Stomach (tissue), 9 donors: ENCODE measurements around the gene NEK7. TPM values are rescaled to one million over a fixed set of nuclear protein-coding genes. Genes with fewer than 3 reads are reported as not detected.

ENCODE experiments used
- DNase-seq, 2 donors: peaks; one replicate each; pipeline versions ENCODE4 v3.0.0 to v3.0.0-alpha.2; 2013 to 2019
- H3K27ac ChIP-seq, 5 donors: fragments of 200-600 bp in 4 of 5; sonication (generic) in 4 of 5; one replicate each; pipeline ENCODE4 v1.5.1; 2013 to 2019; ENCODE audit warnings: mild to moderate bottlenecking in 1 of 5, moderate library complexity in 1 of 5
- H3K27me3 ChIP-seq, 3 donors: fragments of 200-600 bp; sonication (generic); one replicate each; pipeline ENCODE4 v1.5.1; 2017 to 2019; ENCODE audit warnings: mixed run types in 1 of 3
- H3K36me3 ChIP-seq, 4 donors: fragments of 200-600 bp; sonication (generic); 1 replicate in 3 of 4; 2 replicates in 1 of 4; pipeline ENCODE4 v1.5.1; 2016 to 2019
- H3K4me1 ChIP-seq, 4 donors: fragments of 200-600 bp; sonication (generic); one replicate each; pipeline ENCODE4 v1.5.1; 2016 to 2019
- H3K4me3 ChIP-seq, 4 donors: fragments of 200-600 bp; sonication (generic) in 3 of 4; one replicate each; pipeline ENCODE4 v1.5.1; 2016 to 2019; ENCODE audit warnings: mild to moderate bottlenecking in 1 of 4
- H3K9me3 ChIP-seq, 4 donors: fragments of 200-600 bp; sonication (generic); one replicate each; pipeline ENCODE4 v1.5.1; 2016 to 2019
- CTCF ChIP-seq, 7 experiments: fragments of 450-650 bp in 4 of 7; fragments of 200-600 bp in 3 of 7; sonication (generic) in 3 of 7; IDR thresholded peaks; one replicate each; pipeline ENCODE4 v1.5.1; 2016 to 2019; ENCODE audit warnings: antibody characterized with exemption in 7 of 7, control low read depth in 2 of 7, mild to moderate bottlenecking in 1 of 7
- EP300 ChIP-seq: sonication (generic); formaldehyde crosslinking; IDR thresholded peaks from one replicate; pipeline ENCODE4 v1.6.1; 2017; ENCODE audit warnings: antibody characterized with exemption
- POLR2A ChIP-seq, 4 donors: fragments of 450-650 bp; IDR thresholded peaks; one replicate each; pipeline ENCODE4 v1.6.1; 2016; ENCODE audit warnings: antibody characterized with exemption in 4 of 4, control low read depth in 2 of 4, mild to moderate bottlenecking in 1 of 4, moderate library complexity in 1 of 4
- POLR2AphosphoS5 ChIP-seq, 3 donors: sonication (generic); formaldehyde crosslinking; IDR thresholded peaks; one replicate each; pipeline ENCODE4 v1.6.1; 2016; ENCODE audit warnings: antibody characterized with exemption in 3 of 3
- WGBS, 5 donors: extraction: QIAGEN DNeasy Blood & Tissue Kit in 3 of 5; methylation state at CpG; one replicate each; pipeline versions ENCODE4 v1.1.5 to v1.1.7; 2013 to 2018; 5-methylcytosine and 5-hydroxymethylcytosine counted together
- intact Hi-C: fragments of 100-400 bp; cut with DNase I; formaldehyde crosslinking; loops from one replicate; pipeline ENCODE4 v1.15.1; 2023; ENCODE audit warnings: low total_unique reads
- polyA plus RNA-seq, 3 donors: library from polyadenylated mRNA; stranded (reverse); fragments of 200-250 nt; gene quantifications; one replicate each; pipeline ENCODE4 v1.2.3, GENCODE V29; 2013
- total RNA-seq, 5 donors: library from RNA; depleted of rRNA; stranded (reverse); fragments of >200 nt; gene quantifications; one replicate each; pipeline versions ENCODE4 v1.1.0 to v1.2.3, GENCODE V29; 2014 to 2016
- donor health status: healthy with polysubstance abuse.
- donor health status: Bipolar disorder and iron deficiency.
- donor health status: healthy.

Gene NEK7
- total and polyA plus RNA-seq, 8 donors = 13.2 to 116 (median 35.4) TPM

DNA sequence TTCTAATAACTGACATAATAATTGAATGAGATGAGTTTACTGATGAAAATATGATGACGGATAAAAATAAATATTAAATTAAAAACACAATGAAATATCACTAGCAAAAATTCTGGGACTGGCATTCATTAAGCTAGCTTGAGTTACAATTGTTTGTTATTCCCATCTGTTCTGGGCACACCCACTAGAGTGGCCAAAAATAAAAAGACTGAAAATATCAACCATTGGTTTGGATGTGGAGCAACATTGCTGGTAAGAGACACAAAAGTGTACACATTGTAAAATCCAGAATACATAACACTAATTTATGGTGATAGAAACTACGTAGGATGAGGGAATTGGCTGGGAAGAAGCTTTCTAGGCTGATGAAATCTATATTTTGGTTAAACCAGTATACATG lies 9.6 kb upstream of the NEK7 start:
- Histone ChIP-seq H3K4me3 (no peak overlapping the region), H3K4me1 (peaks cover 0 to 7% (median 0%) of the 10 kb centered on the region in 4 donors), H3K36me3 (no peaks in the 10 kb centered on the region), H3K9me3 (no peaks in the 10 kb centered on the region), H3K27ac (no peak overlapping the region), H3K27me3 (no peaks in the 10 kb centered on the region)
- no peak for DNase-seq
- TF ChIP-seq CTCF (IDR thresholded peaks at IDR 0.05) (no peak), POLR2AphosphoS5 (IDR thresholded peaks at IDR 0.05) (no peak), POLR2A (IDR thresholded peaks at IDR 0.05) (no peak), EP300 (no peak)
- 87 to 97% (median 92%) methylated on average over 2 of the region's 2 CpGs for WGBS, 5 donors
- intact Hi-C loops = no loop called here

GRCh38 chr1:198150369-198150768 lies 6.4 kb upstream of the NEK7 start:
- intact Hi-C loops = no loop called here

GRCh38 chr1:198151688-198152087 lies 5.1 kb upstream of the NEK7 start:
- TF ChIP-seq POLR2AphosphoS5 (IDR thresholded peaks at IDR 0.05) = no peak
- Histone ChIP-seq H3K4me3 (no peak overlapping the region), H3K4me1 (peaks cover 0 to 16% (median 0%) of the 10 kb centered on the region in 4 donors), H3K27me3 (no peaks in the 10 kb centered on the region), H3K27ac (no peak overlapping the region), H3K36me3 (no peaks in the 10 kb centered on the region), H3K9me3 (no peaks in the 10 kb centered on the region)
- DNase-seq = peak in 1 of 2 donors; percentile 51
- WGBS, 5 donors = 7 to 24% (median 13%) methylated on average over 2 of the region's 2 CpGs
- intact Hi-C loops = no loop called here

More at GRCh38 chr1:198150369-198150768, 6.4 kb upstream of the NEK7 start:
- DNase-seq = no peak
- no peak overlapping the region for H3K4me3 ChIP-seq
- no peaks in the 10 kb centered on the region for H3K36me3 ChIP-seq
- peaks cover 0 to 7% (median 0%) of the 10 kb centered on the region in 4 donors for H3K4me1 ChIP-seq
- no peaks in the 10 kb centered on the region for H3K27me3 ChIP-seq
- TF ChIP-seq EP300 (no peak), POLR2A (IDR thresholded peaks at IDR 0.05) (no peak), CTCF (IDR thresholded peaks at IDR 0.05) (no peak), POLR2AphosphoS5 (IDR thresholded peaks at IDR 0.05) (no peak)
- no peaks in the 10 kb centered on the region for H3K9me3 ChIP-seq
- no peak overlapping the region for H3K27ac ChIP-seq
- WGBS, 5 donors = 38 to 53% (median 51%) methylated on average over 1 of the region's 1 CpG

GRCh38 chr1:198153103-198153502 lies 3.7 kb upstream of the NEK7 start:
- Histone ChIP-seq H3K4me3 (no peak overlapping the region), H3K4me1 (peaks cover 1 to 19% (median 4%) of the 10 kb centered on the region in 4 donors), H3K27me3 (no peaks in the 10 kb centered on the region), H3K9me3 (no peaks in the 10 kb centered on the region), H3K36me3 (no peaks in the 10 kb centered on the region), H3K27ac (no peak overlapping the region)
- TF ChIP-seq EP300 (no peak), POLR2A (IDR thresholded peaks at IDR 0.05) (no peak), CTCF (IDR thresholded peaks at IDR 0.05) (no peak), POLR2AphosphoS5 (IDR thresholded peaks at IDR 0.05) (no peak)
- DNase-seq = no peak
- intact Hi-C loops = no loop called here

DNA sequence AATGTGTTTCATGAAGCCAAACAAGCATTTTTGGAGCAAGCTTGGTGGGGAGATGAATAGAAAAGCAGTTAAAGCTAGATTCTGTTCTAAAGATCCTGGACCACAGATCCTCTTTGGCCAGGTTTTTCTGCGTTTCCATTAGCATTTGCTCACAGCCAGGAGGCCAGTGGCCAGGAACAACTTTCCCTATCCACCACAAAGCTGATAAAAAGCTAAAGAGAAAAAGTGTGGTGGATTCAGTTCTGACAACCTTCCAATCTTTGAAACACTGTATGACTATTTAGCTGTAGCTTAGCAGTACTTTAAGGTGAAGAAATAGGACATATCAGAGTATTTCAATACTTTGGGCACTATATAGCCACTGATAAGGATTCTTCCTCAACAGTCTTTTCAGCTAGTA lies 3.0 kb upstream of the NEK7 start:
- no peak overlapping the region for H3K27ac ChIP-seq
- H3K4me1 ChIP-seq = peaks cover 7 to 24% (median 10%) of the 10 kb centered on the region in 4 donors
- DNase-seq = peak in 1 of 2 donors; percentile 32
- no peaks in the 10 kb centered on the region for H3K27me3 ChIP-seq
- H3K9me3 ChIP-seq = no peaks in the 10 kb centered on the region
- no peak overlapping the region for H3K4me3 ChIP-seq
- TF ChIP-seq POLR2A (IDR thresholded peaks at IDR 0.05) (no peak), EP300 (no peak), POLR2AphosphoS5 (IDR thresholded peaks at IDR 0.05) (no peak), CTCF (IDR thresholded peaks at IDR 0.05) (no peak)
- no peaks in the 10 kb centered on the region for H3K36me3 ChIP-seq
- intact Hi-C loops = no loop called here
- 30 to 47% (median 34%) methylated on average over 1 of the region's 1 CpG for WGBS, 5 donors
